OCI-LY3 (cell line): ENCODE data around the gene AMN.

ENCODE experiments used
- H2AFZ ChIP-seq: fragments of 200-600, 300-600 bp; shearing (Covaris generic); 2 replicates; pipeline ENCODE4 v1.6.0; 2014; ENCODE audit warnings: antibody characterized with exemption, low read depth, low read length
- H3K27ac ChIP-seq: fragments of 200-600, 300-600 bp; sonication (generic); 2 replicates; pipeline ENCODE4 v1.5.1; 2014; ENCODE audit warnings: mild to moderate bottlenecking, low read length, moderate library complexity, mixed read lengths
- H3K27me3 ChIP-seq: fragments of 200-600, 300-600 bp; sonication (generic); 2 replicates; pipeline ENCODE4 v1.6.1; 2014; ENCODE audit warnings: low read depth, low read length, mixed read lengths
- H3K36me3 ChIP-seq: fragments of 200-600, 300-600 bp; sonication (generic); replicated peaks from 2 replicates; pipeline ENCODE3; 2014; ENCODE audit warnings: low read depth, low read length, mixed read lengths
- H3K4me1 ChIP-seq: fragments of 300-600, 200-600 bp; sonication (generic); 2 replicates; pipeline ENCODE4 v1.6.1; 2014; ENCODE audit warnings: low read length, mixed read lengths
- H3K4me2 ChIP-seq: fragments of 200-600, 300-600 bp; sonication (generic); 2 replicates; pipeline ENCODE4 v1.6.1; 2014; ENCODE audit warnings: low read length, mixed read lengths
- H3K4me3 ChIP-seq: fragments of 300-600, 200-600 bp; sonication (generic); 2 replicates; pipeline ENCODE4 v1.5.1; 2014; ENCODE audit warnings: antibody characterized with exemption, mild to moderate bottlenecking, low read length, moderate library complexity
- H3K79me2 ChIP-seq: fragments of 300-600, 200-600 bp; shearing (Covaris generic); 2 replicates; pipeline ENCODE4 v1.6.1; 2014; ENCODE audit warnings: mild to moderate bottlenecking, low read length, mixed read lengths
- H3K9ac ChIP-seq: fragments of 300-600, 200-600 bp; shearing (Covaris generic); 2 replicates; pipeline ENCODE4 v1.6.0; 2014; ENCODE audit warnings: mild to moderate bottlenecking, low read length, moderate library complexity
- H3K9me3 ChIP-seq: fragments of 200-600, 300-600 bp; shearing (Covaris generic); 2 replicates; pipeline ENCODE4 v1.6.1; 2014; ENCODE audit warnings: low read length, mixed read lengths; ENCODE audit not compliant: insufficient read depth
- H4K20me1 ChIP-seq: fragments of 200-600, 300-600 bp; sonication (generic); 2 replicates; pipeline ENCODE4 v1.6.1; 2016; ENCODE audit warnings: low read length, mixed read lengths; ENCODE audit not compliant: insufficient read depth
- CTCF ChIP-seq: fragments of 200-600, 300-600 bp; sonication (generic); IDR thresholded peaks from 2 replicates; pipeline ENCODE4 v1.5.1; 2014; ENCODE audit warnings: antibody characterized with exemption, low read length, low read depth
- EZH2phosphoT487 ChIP-seq: fragments of 200-600 bp; shearing (Covaris generic); IDR thresholded peaks from 2 replicates; pipeline ENCODE4 v1.6.1; 2018; ENCODE audit warnings: antibody characterized with exemption, mixed run types, low read depth

Gene AMN

GRCh38 chr14:102923201-102923924, 900 bp downstream of the AMN start:
- H3K4me3 ChIP-seq: peak overlapping the region; percentile 74
- peak overlapping the region; percentile 39; the same call in 1 of the 2 replicates for H3K9ac ChIP-seq
- peak overlapping the region; percentile 77 for H3K4me2 ChIP-seq

GRCh38 chr14:102923925-102924486, 1.5 kb downstream of the AMN start:
- no peak overlapping the region for H2AFZ ChIP-seq
- no peak for TF ChIP-seq CTCF

More at GRCh38 chr14:102923201-102923924, 900 bp downstream of the AMN start:
- Histone ChIP-seq H3K79me2 (no peaks in the 10 kb centered on the region), H3K27me3 (no peaks in the 10 kb centered on the region), H3K4me1 (0 out of 2 replicates have a peak, but pooled peaks cover 6% of the 10 kb centered on the region), H4K20me1 (no peaks in the 10 kb centered on the region), H3K9me3 (no peaks in the 10 kb centered on the region), H2AFZ (peak overlapping the region; percentile 69; the same call in 1 of the 2 replicates), H3K36me3 (peaks cover 12% of the 10 kb centered on the region), H3K27ac (no peak overlapping the region)
- TF ChIP-seq CTCF (no peak), EZH2phosphoT487 (no peak)

GRCh38 chr14:102924632-102925588, 2.4 kb downstream of the AMN start:
- H3K4me2 ChIP-seq: no peak overlapping the region
- no peak overlapping the region for H2AFZ ChIP-seq
- H3K36me3 ChIP-seq: peaks cover 12% of the 10 kb centered on the region
- TF ChIP-seq EZH2phosphoT487: no peak
- no peak for TF ChIP-seq CTCF
- H3K4me3 ChIP-seq: no peak overlapping the region
- H3K9ac ChIP-seq: no peak overlapping the region
- no peaks in the 10 kb centered on the region for H3K79me2 ChIP-seq
- no peaks in the 10 kb centered on the region for H3K27me3 ChIP-seq
- H3K4me1 ChIP-seq: 0 out of 2 replicates have a peak, but pooled peaks cover 6% of the 10 kb centered on the region
- no peaks in the 10 kb centered on the region for H4K20me1 ChIP-seq
- H3K9me3 ChIP-seq: no peaks in the 10 kb centered on the region
- no peak overlapping the region for H3K27ac ChIP-seq

More at GRCh38 chr14:102923925-102924486, 1.5 kb downstream of the AMN start:
- Histone ChIP-seq H3K27me3 (no peaks in the 10 kb centered on the region), H3K4me3 (no peak overlapping the region), H3K79me2 (no peaks in the 10 kb centered on the region), H3K9me3 (no peaks in the 10 kb centered on the region), H3K27ac (no peak overlapping the region), H4K20me1 (no peaks in the 10 kb centered on the region), H3K4me2 (no peak overlapping the region), H3K9ac (no peak overlapping the region), H3K36me3 (peaks cover 12% of the 10 kb centered on the region), H3K4me1 (0 out of 2 replicates have a peak, but pooled peaks cover 6% of the 10 kb centered on the region)
